Anterior cingulate cortex (tissue), 58 donors: ENCODE results near the gene KCNA1.
A peak's percentile ranks its signal among the peaks of the same experiment; 100 is the strongest.
"Not testable (repeated sequence)": the region's sequence is repeated elsewhere in the genome, so short reads cannot be mapped to it uniquely, and the experiment has no call there.

ENCODE experiments used
- DNase-seq, 58 donors: peaks; one replicate each; lab custom pipeline; 2025; lab: John Stamatoyannopoulos, UW

Gene KCNA1

DNA sequence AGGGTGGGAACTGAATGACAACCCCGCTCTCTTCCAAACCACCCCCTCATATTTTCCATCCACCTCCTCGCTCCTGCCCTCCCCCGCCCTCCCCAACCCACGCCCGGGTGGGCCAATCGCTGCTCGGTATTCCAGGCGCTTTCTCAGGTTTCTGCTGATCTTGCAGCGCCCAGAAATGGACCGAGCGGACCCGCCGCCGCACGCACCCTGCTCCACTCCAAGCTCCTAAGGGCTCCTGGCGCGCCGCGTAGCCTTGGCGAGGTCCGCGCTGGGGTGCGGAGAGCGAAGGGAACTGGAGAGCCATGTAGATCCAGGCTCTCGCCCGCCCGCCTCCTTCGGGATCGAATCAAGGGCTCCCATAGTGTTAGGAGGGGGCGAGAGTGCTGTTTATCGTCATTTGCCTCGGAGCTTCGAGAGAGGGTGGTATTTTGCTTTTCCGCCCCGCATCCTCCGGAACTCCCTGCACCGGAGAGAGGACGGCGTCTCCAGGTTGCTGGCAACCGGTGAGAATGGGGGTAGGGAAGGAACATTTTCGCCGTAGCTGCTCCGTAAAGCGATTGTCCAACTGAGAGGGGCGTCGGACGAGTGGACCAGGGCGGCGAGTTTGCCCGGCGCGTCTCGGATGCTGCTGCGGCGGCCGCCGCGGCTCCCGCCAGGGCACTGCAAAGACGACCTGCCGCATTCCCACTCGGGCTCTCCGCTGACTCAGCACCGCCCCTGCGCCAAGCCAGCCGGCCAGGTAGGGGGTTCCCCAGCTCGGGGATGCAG, at the start of gene KCNA1:
TSS of gene KCNA1 (plus strand) at position 172 of the 768 bp plus-strand sequence. CDS start 1,474 bp downstream, outside the sequence.
- DNase-seq = peak in 18 of 58 donors; percentile 10 to 72 (median 37)

DNA sequence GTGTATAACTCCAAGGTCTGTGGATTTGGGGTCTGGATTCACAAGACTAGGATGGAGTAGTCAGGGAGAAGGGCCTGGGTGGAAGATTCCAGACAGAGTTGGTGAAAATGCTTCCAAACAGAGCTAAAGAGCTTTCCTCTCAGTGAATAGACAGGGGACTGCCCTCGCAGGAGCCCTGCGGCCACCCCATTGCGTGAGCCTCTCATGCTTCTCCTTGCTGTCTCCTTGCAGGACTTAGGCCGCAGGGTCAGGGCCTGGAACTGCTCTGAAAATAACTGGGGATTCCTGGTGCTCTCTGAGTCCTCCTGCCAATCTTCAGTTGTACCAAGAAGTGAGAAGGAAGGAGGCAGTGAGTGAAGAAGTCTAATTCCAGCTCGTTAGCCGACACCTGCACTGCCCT, 49.0 kb upstream of the KCNA1 start:
- DNase-seq = no peak

DNA sequence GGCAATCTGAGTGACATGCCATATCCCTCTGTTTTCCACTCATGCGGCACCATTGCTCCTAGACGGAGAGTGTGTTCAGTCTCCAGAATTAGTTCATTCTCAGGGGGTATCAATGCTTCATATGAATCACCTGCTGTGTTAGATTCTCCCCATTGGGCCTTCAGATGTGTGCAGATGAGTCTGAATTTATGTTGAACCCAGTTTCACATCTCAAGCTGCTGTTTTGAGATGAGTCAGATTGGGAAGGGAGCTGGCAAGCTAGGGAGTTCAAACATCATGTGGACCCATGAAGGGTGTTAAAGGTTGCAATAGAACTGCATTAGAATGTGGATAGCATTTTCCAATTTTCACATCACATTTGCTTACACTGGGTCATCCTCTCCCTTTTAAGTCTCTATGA, 46.9 kb upstream of the KCNA1 start:
- no peak for DNase-seq

- no peak for DNase-seq
These were observed 45.1 kb upstream of the KCNA1 start for GRCh38 chr12:4864575-4864974.

- DNase-seq = no peak
These were observed 44.5 kb upstream of the KCNA1 start for GRCh38 chr12:4865246-4865645.

DNA sequence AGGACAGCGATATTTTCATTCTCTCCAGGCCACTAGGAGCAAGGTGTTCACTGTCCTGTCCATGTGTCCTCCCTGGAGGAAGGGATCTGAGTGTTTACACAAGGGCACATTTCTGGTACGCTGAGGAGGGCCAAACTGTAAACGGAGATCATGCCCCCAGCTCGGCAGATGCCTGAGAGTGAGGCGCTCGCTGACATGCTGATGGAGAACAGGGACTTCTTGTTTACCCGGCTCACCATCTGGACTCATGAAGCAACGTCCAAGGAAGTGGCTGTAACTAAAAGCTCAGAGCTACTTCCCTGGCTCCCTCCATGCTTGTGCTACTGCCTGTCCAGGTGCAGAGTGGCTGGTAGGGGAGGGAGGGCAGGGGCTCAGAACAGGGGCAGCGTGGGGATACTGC, 43.4 kb upstream of the KCNA1 start:
- no peak for DNase-seq

GRCh38 chr12:4867384-4867783, 42.3 kb upstream of the KCNA1 start:
- no peak for DNase-seq

DNA sequence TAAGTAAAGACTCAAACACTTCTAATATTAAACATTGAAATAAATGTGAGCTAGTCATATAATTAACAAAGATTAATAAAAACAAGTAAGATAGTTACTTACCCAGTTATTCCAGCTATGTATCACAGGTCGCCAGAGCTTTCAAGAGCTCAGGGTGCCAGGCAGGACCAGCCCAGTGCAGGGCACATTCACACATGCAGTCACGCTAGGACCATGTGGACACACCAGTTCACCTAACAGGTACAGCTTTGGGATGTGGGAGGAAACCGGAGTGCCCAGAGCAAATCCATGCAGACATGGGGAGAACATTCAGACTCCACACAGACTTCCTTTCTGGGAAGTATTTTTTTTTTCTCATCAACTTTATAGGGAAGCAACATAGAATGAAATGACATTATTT, 39.3 kb upstream of the KCNA1 start:
- DNase-seq = no peak

DNA sequence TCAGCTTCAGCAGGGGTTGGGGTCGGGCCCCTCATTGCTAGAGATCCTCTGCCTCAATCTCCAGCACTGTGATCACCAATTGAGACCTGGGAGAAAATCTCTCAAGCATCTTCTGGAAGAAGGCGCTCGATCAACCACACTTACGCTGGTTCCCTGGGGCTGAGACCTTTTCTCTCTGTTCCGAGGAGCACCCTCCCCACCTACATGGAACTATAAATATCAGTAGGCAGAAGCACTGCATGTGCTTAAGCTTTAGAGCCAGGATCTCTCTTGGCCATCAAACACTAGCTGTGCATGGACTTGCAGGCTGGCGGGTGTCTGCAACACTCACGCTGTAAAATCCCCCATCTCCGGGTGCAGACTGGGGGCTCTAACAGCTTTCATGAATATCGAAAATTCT, 38.2 kb upstream of the KCNA1 start:
- DNase-seq = no peak

DNA sequence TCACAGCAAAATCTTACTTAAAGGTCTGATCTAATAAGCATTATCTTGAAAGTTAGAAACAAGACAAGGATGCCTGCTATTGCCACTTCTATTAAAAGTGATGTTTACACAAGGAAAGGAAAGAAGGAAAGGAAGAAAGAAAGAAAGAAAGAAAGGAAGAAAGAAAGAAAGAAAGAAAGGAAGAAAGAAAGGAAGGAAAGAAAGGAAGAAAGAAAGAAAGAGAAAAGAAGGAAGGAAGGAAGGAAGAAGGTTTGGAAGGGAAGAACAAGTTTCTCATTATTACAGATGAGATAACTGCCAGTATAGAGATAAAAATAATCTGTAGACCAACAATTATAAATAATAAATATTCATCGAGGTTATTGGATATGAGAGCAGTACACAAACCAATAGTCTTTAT, 35.8 kb upstream of the KCNA1 start:
- no peak for DNase-seq

DNA sequence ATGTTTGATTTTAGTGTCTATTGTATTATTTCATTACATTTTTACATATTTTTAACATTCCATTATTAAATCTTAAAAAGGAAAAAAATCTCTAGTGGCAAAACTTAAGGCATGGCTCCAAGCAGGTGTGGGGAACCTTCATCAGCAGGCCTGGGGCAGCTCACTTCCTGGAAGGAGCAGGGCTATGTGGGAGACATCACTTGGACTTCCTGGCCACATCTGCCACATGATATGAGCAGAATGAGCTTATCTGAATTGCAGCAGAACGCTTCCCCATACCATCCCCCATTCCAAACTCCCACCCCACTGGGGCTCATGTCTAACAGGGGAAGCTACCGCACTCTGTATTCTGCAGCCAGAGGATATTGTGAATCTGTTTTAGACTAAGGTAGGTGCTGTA, 35.0 kb upstream of the KCNA1 start:
- no peak for DNase-seq

- DNase-seq = not testable (repeated sequence)
These were observed 30.2 kb upstream of the KCNA1 start for GRCh38 chr12:4879481-4879880.

- DNase-seq = peak in 17 of 58 donors; percentile 8 to 74 (median 35)
These were observed 28.2 kb upstream of the KCNA1 start for GRCh38 chr12:4881266-4882064.

DNA sequence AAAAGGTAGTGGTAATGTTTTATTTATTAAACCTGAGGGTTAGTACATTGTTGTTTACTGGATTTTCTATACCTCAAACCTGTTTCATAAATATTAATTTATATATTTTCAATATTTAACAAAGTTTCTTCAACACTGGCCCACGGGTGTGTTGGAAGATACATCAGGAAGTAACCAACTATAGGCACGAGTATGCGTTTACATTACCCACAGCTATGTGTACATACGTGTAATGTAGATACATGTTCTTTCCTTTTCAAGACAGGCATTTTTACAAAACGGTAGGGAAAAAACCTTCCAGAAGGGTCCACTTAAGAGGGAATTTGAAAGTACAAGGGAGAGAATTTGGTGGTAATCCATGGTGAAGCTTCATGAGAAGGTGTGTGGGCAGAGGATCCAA, 17.8 kb upstream of the KCNA1 start:
- no peak for DNase-seq

GRCh38 chr12:4892418-4892817, 17.3 kb upstream of the KCNA1 start:
- DNase-seq = no peak

GRCh38 chr12:4894019-4894418, 15.7 kb upstream of the KCNA1 start:
- no peak for DNase-seq

DNA sequence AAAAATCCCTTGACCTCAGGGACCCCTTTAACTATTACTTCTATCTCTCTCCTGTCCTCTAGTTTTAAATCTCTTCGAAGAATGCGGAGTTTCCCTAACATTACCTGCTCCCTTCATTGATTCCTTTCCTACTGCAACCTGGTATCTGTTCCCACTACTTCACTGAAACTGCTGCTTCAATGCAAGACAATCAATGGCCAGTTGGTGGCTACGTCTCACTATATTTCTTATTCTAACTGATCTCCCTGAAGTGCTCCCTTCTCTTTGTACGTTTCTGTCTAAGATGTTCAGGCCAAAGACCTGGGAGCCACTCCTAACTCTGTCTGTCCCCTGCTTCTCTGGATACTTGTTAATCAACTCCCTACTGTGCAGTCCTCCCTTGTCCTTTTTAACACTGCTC, 10.3 kb upstream of the KCNA1 start:
- peak in 1 of 58 donors; percentile 27 for DNase-seq

GRCh38 chr12:4900327-4900726, 9.4 kb upstream of the KCNA1 start:
- no peak for DNase-seq

GRCh38 chr12:4905316-4905715, 4.4 kb upstream of the KCNA1 start:
- DNase-seq = no peak

GRCh38 chr12:4908684-4909409, 858 bp upstream of the KCNA1 start:
- DNase-seq = peak in 32 of 58 donors; percentile 14 to 76 (median 42)

DNA sequence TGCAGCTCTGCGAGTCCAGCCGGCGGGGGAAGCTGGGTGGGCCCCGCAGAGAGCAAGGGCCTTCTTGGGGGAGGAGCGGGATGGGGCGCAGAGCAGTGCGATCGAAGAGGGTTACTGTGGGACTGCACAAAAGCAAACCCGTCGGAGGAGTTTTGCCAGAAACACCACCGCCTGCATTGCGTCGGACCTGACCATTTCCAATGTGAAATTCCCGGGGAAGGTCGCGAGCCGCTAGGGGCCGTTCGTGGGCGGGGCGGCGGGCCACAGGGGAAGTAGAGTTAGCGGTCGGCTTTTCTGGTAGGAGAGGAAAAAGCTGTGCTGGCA, 333 bp upstream of the KCNA1 start:
- DNase-seq = peak in 4 of 58 donors; percentile 28 to 72 (median 37)
